Kidney epithelial cell (primary cell): ENCODE data around the gene TSPAN10. TPM values are rescaled to one million over a fixed set of nuclear protein-coding genes. Genes with fewer than 3 reads are reported as not detected.
A peak's percentile ranks its signal among the peaks of the same experiment; 100 is the strongest.

Source experiments
- DNase-seq: peaks from one replicate; pipeline ENCODE4 v3.0.0-alpha.2; 2010; ENCODE audit warnings: low read depth
- H3K27me3 ChIP-seq: 2 replicates; pipeline ENCODE4 v1.6.0; 2011; ENCODE audit warnings: low read length; ENCODE audit not compliant: control insufficient read depth, insufficient read depth
- H3K36me3 ChIP-seq: 2 replicates; pipeline ENCODE4 v1.5.1; 2011; ENCODE audit warnings: low read length; ENCODE audit not compliant: control insufficient read depth, insufficient read depth
- H3K4me3 ChIP-seq: 2 replicates; pipeline ENCODE4 v1.5.1; 2011; ENCODE audit warnings: low read depth, mild to moderate bottlenecking, control low read depth, low read length
- total RNA-seq: library from RNA; depleted of rRNA; stranded (reverse); fragments of >200 nt; gene quantifications from 2 replicates; pipeline ENCODE4 v1.2.3, GENCODE V29; 2015
- TF ChIP-seq, protein P1 (sequence below): IDR thresholded peaks from 2 replicates; pipeline ENCODE4 v1.5.1; 2011; ENCODE audit warnings: mild to moderate bottlenecking, moderate library complexity, low read length, control low read depth, inconsistent platforms; ENCODE audit not compliant: insufficient read depth, poor library complexity, severe bottlenecking

The TSPAN10 gene
- total RNA-seq, 1 donor from 2014 or later: 0.17 TPM

DNA sequence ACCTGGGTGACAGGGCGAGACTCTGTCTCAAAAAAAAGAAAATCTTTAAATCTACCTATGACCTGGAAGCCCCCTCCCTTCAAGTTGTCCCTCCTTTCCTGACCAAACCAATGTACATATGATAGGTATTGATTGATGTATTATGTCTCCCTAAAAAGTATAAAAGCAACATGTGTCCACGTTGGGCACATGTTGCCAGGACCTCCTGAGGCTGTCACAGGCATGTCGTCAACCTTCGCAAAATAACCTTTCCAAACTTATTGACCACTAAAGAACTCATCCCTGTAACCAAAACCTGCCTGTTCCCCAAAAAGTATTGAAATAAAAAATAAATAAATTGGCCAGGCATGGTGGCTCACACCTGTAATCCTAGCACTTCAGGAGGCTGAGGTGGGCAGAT is 25.0 kb downstream of the TSPAN10 start:
- TF ChIP-seq, protein P1, sequence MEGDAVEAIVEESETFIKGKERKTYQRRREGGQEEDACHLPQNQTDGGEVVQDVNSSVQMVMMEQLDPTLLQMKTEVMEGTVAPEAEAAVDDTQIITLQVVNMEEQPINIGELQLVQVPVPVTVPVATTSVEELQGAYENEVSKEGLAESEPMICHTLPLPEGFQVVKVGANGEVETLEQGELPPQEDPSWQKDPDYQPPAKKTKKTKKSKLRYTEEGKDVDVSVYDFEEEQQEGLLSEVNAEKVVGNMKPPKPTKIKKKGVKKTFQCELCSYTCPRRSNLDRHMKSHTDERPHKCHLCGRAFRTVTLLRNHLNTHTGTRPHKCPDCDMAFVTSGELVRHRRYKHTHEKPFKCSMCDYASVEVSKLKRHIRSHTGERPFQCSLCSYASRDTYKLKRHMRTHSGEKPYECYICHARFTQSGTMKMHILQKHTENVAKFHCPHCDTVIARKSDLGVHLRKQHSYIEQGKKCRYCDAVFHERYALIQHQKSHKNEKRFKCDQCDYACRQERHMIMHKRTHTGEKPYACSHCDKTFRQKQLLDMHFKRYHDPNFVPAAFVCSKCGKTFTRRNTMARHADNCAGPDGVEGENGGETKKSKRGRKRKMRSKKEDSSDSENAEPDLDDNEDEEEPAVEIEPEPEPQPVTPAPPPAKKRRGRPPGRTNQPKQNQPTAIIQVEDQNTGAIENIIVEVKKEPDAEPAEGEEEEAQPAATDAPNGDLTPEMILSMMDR: no peak
- Histone ChIP-seq H3K27me3 (no peaks in the 10 kb centered on the region), H3K4me3 (no peak overlapping the region), H3K36me3 (no peaks in the 10 kb centered on the region)
- no peak for DNase-seq

DNA sequence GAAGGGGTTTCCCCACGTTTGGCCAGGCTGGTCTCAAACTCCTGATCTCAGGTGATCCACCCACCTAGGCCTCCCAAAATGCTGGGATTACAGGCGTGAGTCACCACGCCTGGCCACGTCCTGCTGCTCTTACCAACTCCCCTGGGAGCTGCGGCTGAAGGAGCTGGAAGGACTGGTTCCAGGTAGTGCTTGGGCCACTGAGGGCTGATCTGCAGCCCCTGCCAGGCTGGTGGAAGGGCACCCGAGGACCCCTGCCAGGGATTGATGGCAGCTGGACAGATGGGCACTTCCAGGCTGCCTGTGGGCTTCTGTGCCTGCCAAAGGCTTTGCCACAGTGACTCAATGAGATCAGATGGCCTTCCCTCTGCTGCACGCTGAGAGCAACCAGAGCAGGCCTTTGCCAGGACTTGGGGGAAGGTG is 27.1 kb downstream of the TSPAN10 start:
- H3K36me3 ChIP-seq: no peaks in the 10 kb centered on the region
- DNase-seq: no peak
- H3K27me3 ChIP-seq: no peaks in the 10 kb centered on the region
- TF ChIP-seq, protein P1: no peak
- H3K4me3 ChIP-seq: no peak overlapping the region

DNA sequence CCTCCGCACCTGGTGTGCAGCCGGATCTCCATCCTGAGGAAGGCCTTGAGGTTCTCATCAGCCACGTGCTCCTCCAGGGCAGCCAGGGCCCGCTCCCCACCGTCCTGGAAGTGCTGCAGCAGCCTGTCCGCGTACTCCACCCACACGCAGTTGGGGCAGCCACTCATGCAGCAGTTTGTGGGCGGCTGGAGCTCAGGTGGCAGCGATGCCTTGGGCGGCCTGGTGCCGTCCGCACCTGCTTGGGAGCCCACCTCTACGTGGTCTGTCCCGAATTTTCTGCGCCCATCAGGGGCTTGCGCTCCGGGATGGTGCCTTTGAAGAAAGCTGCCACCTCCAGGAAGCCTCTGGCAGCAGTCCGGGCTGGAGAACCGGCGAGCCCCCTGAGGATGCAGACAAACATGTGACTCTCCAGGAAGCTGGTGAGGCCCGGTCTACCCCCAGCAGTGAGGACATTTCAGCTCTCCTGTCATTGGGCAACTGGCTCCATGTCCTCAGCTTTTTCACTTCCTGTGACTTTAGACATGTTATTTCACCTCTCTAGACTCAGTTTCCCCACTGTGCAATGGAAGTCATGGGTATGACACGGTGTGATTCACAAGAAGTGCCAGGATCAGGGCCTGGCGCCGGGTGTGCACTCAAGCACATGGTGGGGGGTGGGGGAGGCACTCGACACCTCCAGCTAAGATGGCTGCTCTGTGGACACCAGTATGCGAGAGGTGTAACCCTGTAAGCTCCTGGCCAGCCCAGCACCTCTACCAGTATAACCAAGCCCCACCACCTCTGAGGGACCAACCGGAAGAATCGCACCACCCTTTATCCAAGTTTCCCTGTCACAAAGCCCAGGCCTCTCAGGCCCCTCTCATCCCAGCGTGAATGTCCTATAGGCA is 28.5 kb downstream of the TSPAN10 start:
- H3K4me3 ChIP-seq: peak overlapping the region; percentile 80
- H3K27me3 ChIP-seq: no peaks in the 10 kb centered on the region
- TF ChIP-seq, protein P1: no peak
- peaks cover 3% of the 10 kb centered on the region for H3K36me3 ChIP-seq
- DNase-seq: no peak

DNA sequence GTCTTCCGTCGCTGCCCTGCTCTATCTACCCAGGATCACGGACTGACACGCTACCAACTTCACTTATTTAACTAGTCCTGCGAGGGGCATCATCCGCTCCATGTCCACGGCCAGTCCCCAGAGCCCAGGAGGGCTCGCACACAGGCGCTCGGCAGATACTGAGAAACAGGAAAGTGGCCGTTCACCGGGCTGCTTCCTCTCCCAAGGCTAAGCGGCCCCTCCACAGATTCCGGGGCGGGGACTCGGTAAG is 29.0 kb downstream of the TSPAN10 start:
- H3K27me3 ChIP-seq: no peaks in the 10 kb centered on the region
- peaks cover 3% of the 10 kb centered on the region for H3K36me3 ChIP-seq
- DNase-seq: no peak
- peak overlapping the region; percentile 80 for H3K4me3 ChIP-seq
- TF ChIP-seq, protein P1: no peak

DNA sequence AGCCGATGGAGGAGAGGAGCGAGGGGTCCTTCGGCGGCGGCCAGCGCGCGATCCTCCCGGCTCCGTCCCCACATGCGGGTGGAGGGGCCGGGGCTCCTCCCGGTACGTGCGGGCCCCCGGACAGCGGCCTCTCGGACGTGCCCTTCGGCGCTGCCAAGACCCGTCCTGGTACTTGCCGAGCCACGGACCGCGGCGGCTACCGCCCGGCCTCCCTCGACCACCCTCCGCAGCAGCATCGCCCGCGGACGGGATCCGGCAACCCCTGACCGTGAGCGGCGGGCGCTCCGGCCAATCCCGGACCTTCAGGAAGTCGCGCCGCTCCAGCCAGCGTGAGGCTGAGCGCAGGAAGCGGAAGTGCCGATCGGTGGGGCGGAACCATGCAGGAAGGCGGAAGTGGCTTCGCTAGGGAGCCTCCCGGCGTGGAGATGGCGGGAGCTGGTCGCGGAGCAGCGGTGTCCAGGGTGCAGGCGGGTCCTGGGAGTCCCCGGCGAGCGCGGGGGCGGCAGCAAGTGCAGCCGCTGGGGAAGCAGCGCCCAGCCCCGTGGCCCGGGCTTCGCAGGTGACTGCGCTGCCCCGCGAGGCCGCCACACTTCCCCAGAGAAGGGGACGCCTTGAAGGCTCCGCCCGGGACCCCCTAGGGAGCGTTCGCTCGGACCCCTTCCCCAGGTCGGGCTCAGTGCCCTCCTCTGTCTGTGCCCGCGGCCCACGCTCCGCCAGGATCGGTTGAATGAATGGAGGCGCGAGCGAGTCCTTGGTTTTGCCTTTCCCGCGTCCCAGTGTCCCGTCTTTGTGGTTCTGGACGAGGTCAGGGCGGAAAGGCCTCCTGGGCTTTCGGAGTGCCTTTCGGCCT is 29.6 kb downstream of the TSPAN10 start, which contains the start of the genes CCDC137 and OXLD1:
Gene CCDC137 (plus strand): TSS at position 396 of the 850 bp plus-strand sequence. CDS start 30 bp downstream, at position 426.
Gene OXLD1 (minus strand): TSS at position 264 of the 850 bp plus-strand sequence. CDS start 28 bp downstream, at position 236.
- Histone ChIP-seq H3K36me3 (peaks cover 3% of the 10 kb centered on the region), H3K4me3 (peak within 1 kb of the TSS; percentile 80), H3K27me3 (no peaks in the 10 kb centered on the region)
- TF ChIP-seq, protein P1: no peak
- peak; percentile 86 for DNase-seq
